Effector memory CD4-positive, alpha-beta T cell (primary cell): ENCODE results near the gene C16orf54.
"Not testable (repeated sequence)": the region's sequence is repeated elsewhere in the genome, so short reads cannot be mapped to it uniquely, and the experiment has no call there.

Experiments used
- DNase-seq, 3 donors: peaks; one replicate each; pipeline ENCODE4 v3.0.0-alpha.2; 2020
- H3K27ac ChIP-seq: 2 replicates; pipeline ENCODE4 v1.7.0; 2013; ENCODE audit warnings: mild to moderate bottlenecking, low read length, moderate library complexity; ENCODE audit not compliant: insufficient read depth, poor library complexity, severe bottlenecking
- H3K27me3 ChIP-seq: replicated peaks from 2 replicates; pipeline ENCODE4 v1.7.0; 2013; ENCODE audit warnings: mild to moderate bottlenecking, low read length; ENCODE audit not compliant: insufficient read depth, control insufficient read depth, poor library complexity, severe bottlenecking
- H3K36me3 ChIP-seq: 2 replicates; pipeline ENCODE4 v1.7.0; 2013; ENCODE audit warnings: mild to moderate bottlenecking, low read length, moderate library complexity; ENCODE audit not compliant: control insufficient read depth, insufficient read depth
- H3K4me1 ChIP-seq: 2 replicates; pipeline ENCODE4 v1.7.0; 2013; ENCODE audit warnings: low read length, mild to moderate bottlenecking; ENCODE audit not compliant: control insufficient read depth, insufficient read depth, poor library complexity, severe bottlenecking
- H3K4me3 ChIP-seq: 2 replicates; pipeline ENCODE4 v1.7.0; 2013; ENCODE audit warnings: low read length, low read depth, mild to moderate bottlenecking; ENCODE audit not compliant: insufficient read depth, poor library complexity, severe bottlenecking
- H3K9me3 ChIP-seq: 2 replicates; pipeline ENCODE4 v1.7.0; 2013; ENCODE audit warnings: mild to moderate bottlenecking, low read length, moderate library complexity; ENCODE audit not compliant: control insufficient read depth

Gene C16orf54

DNA sequence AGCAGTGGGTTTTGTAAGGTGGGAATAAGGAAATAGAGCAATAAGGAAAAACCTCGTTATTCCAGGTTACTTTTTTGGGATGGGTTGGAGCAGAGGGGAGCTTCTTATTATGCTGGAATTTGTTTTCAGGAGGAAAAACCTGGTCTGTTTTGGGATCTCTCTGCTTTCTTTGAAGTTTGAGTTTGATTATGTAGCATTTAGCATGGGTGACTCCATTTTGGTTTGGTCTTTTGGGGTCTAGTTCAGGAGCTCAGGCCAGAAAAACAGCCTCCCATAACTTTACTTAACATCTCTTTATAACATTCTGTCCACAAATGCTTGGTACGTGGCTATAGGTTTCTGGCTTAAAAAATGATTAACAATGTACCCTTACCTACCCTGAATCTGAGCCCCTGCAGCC is 23.7 kb upstream of the C16orf54 start:
- no peak overlapping the region for H3K4me3 ChIP-seq

DNA sequence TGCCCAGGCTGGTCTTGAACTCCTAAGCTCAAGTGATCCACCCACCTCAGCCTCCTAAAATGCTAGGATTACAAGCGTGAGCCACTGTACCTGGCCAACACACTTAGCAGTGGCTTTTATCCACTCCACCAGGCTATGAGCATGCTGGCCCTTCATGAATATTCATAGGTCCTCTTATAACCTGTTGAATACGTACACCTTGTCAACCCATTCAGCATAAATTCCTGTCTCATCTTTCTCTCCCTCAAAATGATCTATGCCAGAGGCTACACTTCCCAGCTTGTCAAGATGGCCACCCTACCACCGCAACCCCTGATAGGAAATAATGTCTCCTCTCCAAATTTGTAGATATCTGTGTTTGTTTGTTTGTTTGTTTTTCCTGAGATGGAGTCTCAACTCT is 21.3 kb upstream of the C16orf54 start:
- Histone ChIP-seq H3K9me3 (no peaks in the 10 kb centered on the region), H3K27me3 (no peaks in the 10 kb centered on the region), H3K27ac (no peak overlapping the region), H3K36me3 (no peaks in the 10 kb centered on the region), H3K4me1 (no peaks in the 10 kb centered on the region), H3K4me3 (no peak overlapping the region)
- DNase-seq: no peak

More for the DNA sequence above, 23.7 kb upstream of the C16orf54 start:
- no peaks in the 10 kb centered on the region for H3K9me3 ChIP-seq
- H3K27me3 ChIP-seq: no peaks in the 10 kb centered on the region
- no peaks in the 10 kb centered on the region for H3K36me3 ChIP-seq
- H3K4me1 ChIP-seq: no peaks in the 10 kb centered on the region
- DNase-seq: no peak
- no peak overlapping the region for H3K27ac ChIP-seq

- no peaks in the 10 kb centered on the region for H3K9me3 ChIP-seq
- H3K36me3 ChIP-seq: no peaks in the 10 kb centered on the region
- H3K4me1 ChIP-seq: no peaks in the 10 kb centered on the region
- H3K27me3 ChIP-seq: no peaks in the 10 kb centered on the region
- H3K27ac ChIP-seq: no peak overlapping the region
- no peak for DNase-seq
- no peak overlapping the region for H3K4me3 ChIP-seq
Observed at GRCh38 chr16:29766571-29766970, 20.8 kb upstream of the C16orf54 start.

DNA sequence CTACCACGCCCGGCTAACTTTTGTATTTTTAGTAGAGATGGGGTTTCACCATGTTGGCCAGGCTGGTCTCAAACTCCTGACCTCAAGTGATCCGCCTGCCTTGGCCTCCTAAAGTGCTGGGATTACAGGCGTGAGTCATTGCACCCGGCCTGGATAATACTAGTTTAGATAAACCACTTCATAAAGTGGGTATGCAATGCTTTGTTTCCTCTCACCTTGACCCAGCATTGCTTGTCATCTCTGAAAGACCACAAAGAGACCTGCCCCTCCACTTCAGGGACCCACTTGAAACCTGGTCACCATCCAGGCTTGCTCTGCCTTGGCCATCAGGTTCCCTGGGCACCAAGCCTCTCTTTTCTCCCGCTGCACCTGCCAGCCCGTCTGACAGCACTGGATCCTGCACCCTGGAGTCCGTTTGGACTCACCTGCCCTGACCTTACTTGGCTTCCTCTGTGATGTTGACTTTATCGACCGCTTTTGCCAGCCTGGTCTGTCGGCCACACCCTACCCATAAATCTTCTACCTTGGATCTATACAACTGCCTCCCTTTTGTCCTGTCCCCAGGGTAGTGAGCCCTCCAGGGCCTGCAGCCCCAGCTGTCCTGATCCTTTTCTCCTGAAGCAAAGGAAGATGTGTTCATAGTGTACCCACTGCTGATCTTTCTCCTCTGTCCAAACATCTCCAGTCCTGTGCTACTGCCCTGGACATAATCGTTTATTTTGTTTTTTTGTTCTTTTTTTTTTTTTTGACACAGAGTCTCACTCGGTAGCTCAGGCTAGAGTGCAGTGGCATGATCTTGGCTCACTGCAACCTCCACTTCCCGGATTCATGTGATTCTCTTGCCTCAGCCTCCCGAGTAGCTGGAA is 19.6 kb upstream of the C16orf54 start:
- H3K4me1 ChIP-seq: no peaks in the 10 kb centered on the region
- H3K9me3 ChIP-seq: no peaks in the 10 kb centered on the region
- DNase-seq: no peak
- H3K27me3 ChIP-seq: no peaks in the 10 kb centered on the region
- no peak overlapping the region for H3K27ac ChIP-seq
- H3K4me3 ChIP-seq: no peak overlapping the region
- no peaks in the 10 kb centered on the region for H3K36me3 ChIP-seq

DNA sequence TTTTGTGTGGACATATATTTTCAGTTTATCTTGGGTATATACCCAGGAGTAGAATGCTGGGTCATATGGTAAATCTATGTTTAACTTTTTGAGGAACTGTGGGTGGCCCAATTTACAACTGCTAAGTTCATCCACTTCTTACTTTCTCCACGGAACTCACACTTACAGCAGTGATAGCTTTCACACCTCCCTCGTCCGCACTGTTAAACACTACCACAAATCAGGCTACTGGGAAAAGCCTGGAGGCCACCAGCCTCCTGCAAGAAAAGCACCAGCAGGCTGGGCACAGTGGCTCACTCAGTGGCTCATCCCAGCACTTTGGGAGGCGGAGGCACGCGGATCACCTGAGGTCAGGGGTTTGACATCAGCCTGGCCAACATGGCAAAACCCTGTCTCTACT is 17.5 kb upstream of the C16orf54 start:
- no peaks in the 10 kb centered on the region for H3K9me3 ChIP-seq
- no peaks in the 10 kb centered on the region for H3K4me1 ChIP-seq
- H3K27ac ChIP-seq: no peak overlapping the region
- DNase-seq: no peak
- H3K27me3 ChIP-seq: no peaks in the 10 kb centered on the region
- H3K36me3 ChIP-seq: no peaks in the 10 kb centered on the region
- H3K4me3 ChIP-seq: no peak overlapping the region

GRCh38 chr16:29761882-29762281 is 16.1 kb upstream of the C16orf54 start:
- no peaks in the 10 kb centered on the region for H3K36me3 ChIP-seq
- DNase-seq: no peak
- H3K9me3 ChIP-seq: no peaks in the 10 kb centered on the region
- H3K27ac ChIP-seq: no peak overlapping the region
- H3K27me3 ChIP-seq: no peaks in the 10 kb centered on the region
- no peak overlapping the region for H3K4me3 ChIP-seq
- H3K4me1 ChIP-seq: no peaks in the 10 kb centered on the region

- not testable (repeated sequence) for DNase-seq, H3K9me3 ChIP-seq, H3K27me3 ChIP-seq, H3K36me3 ChIP-seq, H3K4me3 ChIP-seq, H3K27ac ChIP-seq, H3K4me1 ChIP-seq
Observed at GRCh38 chr16:29761280-29761651, 15.5 kb upstream of the C16orf54 start.

DNA sequence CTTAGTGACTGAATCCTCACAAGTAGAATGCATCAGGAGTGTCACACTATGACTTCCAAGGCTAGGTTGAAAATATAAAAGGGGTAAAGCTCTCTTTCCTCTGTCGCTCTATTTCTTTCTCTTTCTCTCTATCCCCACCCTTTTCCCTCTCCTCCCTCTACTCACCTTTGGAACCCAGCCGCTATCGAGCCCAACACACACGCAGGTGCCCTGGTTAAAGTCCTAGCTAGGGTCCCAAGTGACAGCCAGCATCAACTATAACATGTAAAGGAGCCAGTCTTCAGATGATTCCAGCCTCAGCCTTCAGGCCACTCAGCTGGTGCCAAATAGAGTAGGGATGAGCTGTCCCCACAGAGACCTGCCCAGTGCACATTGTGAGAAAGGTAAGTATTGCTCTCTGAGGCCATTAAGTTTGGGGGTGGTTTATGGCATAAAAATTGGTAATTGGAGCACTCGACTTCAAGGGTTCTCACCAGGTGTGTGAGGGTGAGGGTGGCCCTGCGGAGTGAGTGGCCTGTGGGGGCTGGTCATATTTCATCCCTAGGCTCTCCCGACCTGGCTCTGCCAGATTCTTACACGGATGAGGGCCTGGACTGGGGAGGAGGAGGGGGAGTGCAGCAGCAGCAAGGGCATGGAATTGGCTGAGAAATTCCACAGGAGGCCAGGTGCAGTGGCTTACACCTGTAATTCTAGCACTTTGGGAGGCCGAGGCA is 14.9 kb upstream of the C16orf54 start:
- H3K4me1 ChIP-seq: no peaks in the 10 kb centered on the region
- H3K36me3 ChIP-seq: no peaks in the 10 kb centered on the region
- DNase-seq: no peak
- no peak overlapping the region for H3K27ac ChIP-seq
- H3K9me3 ChIP-seq: no peaks in the 10 kb centered on the region
- no peaks in the 10 kb centered on the region for H3K27me3 ChIP-seq
- no peak overlapping the region for H3K4me3 ChIP-seq

GRCh38 chr16:29757950-29758466 is 12.2 kb upstream of the C16orf54 start:
- Histone ChIP-seq H3K4me3 (no peak overlapping the region), H3K9me3 (no peaks in the 10 kb centered on the region), H3K36me3 (no peaks in the 10 kb centered on the region), H3K4me1 (peaks cover 3% of the 10 kb centered on the region), H3K27ac (no peak overlapping the region), H3K27me3 (no peaks in the 10 kb centered on the region)
- DNase-seq: no peak

GRCh38 chr16:29757086-29757485 is 11.3 kb upstream of the C16orf54 start:
- H3K9me3 ChIP-seq, H3K27me3 ChIP-seq, H3K36me3 ChIP-seq, DNase-seq, H3K4me3 ChIP-seq, H3K4me1 ChIP-seq, H3K27ac ChIP-seq: not testable (repeated sequence)
